K562 (cell line): ENCODE results near the gene ESPN. TPM values are rescaled to one million over a fixed set of nuclear protein-coding genes. Genes with fewer than 3 reads are reported as not detected.
A peak's percentile ranks its signal among the peaks of the same experiment; 100 is the strongest.

Experiments
- ATAC-seq: fragments of 200-7000 bp; cut with Tn5 transposase; 3 replicates; pipeline ENCODE4 v1.9.1; 2020; ENCODE audit warnings: moderate library complexity
- BruUV-seq: library from RNA; stranded (reverse); fragments of 400-500 nt; replicated peaks from 2 replicates; lab custom pipeline; 2021; lab: Mats Ljungman, UMichigan
- CTCF ChIA-PET: fragments of 300-600 bp; formaldehyde crosslinking; extraction: SDS; loops from one replicate; lab custom pipeline; 2021; ENCODE audit warnings: low intra/inter-chr PET ratio; lab: Yijun Ruan, JAX
- POLR2A ChIA-PET: fragments of 300-600, 350-650 bp; sonication (Branson Sonifier 250); formaldehyde crosslinking; extraction: SDS; loops from one replicate; lab custom pipeline; 2021; ENCODE audit warnings: antibody characterized with exemption, inconsistent platforms; lab: Yijun Ruan, JAX
- DNase-seq, 4 experiments: peaks; one replicate each; pipeline versions ENCODE4 v3.0.0 to v3.0.0-alpha.2; 2011 to 2018; ENCODE audit warnings: low spot score in 3 of 4, mixed read lengths in 3 of 4; ENCODE audit errors: extremely low read depth in 1 of 4
- FAIRE-seq: peaks from 2 replicates; lab custom pipeline; 2011; peaks lifted over from hg19 to GRCh38; lab: Jason Lieb, UNC
- H2AFZ ChIP-seq: 2 replicates; pipeline ENCODE4 v1.6.0; 2011; ENCODE audit warnings: low read depth, low read length, control low read depth, inconsistent platforms
- H3K27ac ChIP-seq: fragments of 200-600 bp; 3 replicates; pipeline ENCODE4 v1.8.0; 2011; ENCODE audit warnings: low read depth, mild to moderate bottlenecking, control low read depth, inconsistent platforms, low read length, moderate library complexity, mixed read lengths; ENCODE audit errors: extremely low read depth
- H3K27me3 ChIP-seq, 2 experiments: fragments of 300-600 bp in 1 of 2; 2 replicates in 1 of 2; 3 replicates in 1 of 2; pipeline versions ENCODE4 v1.6.0 to v1.8.0; 2011; ENCODE audit warnings: inconsistent platforms in 2 of 2, low read length in 2 of 2, mild to moderate bottlenecking in 1 of 2, mixed read lengths in 1 of 2, moderate library complexity in 1 of 2; ENCODE audit not compliant: control insufficient read depth in 2 of 2, insufficient read depth in 2 of 2
- H3K36me3 ChIP-seq: fragments of 300-600 bp; 3 replicates; pipeline ENCODE4 v1.8.0; 2011; ENCODE audit warnings: mild to moderate bottlenecking, low read length, inconsistent platforms; ENCODE audit not compliant: control insufficient read depth, insufficient read depth
- H3K4me1 ChIP-seq, 2 experiments: fragments of 200-600 bp in 1 of 2; replicated peaks in 1 of 2; 2 replicates in 1 of 2; 3 replicates in 1 of 2; pipeline versions ENCODE4 v1.5.1 to v1.8.0; 2011; ENCODE audit warnings: inconsistent platforms in 2 of 2, low read length in 2 of 2, mild to moderate bottlenecking in 1 of 2, mixed read lengths in 1 of 2, moderate library complexity in 1 of 2; ENCODE audit not compliant: control insufficient read depth in 2 of 2, insufficient read depth in 2 of 2
- H3K4me2 ChIP-seq: 2 replicates; pipeline ENCODE4 v1.6.1; 2011; ENCODE audit warnings: low read length, control low read depth, inconsistent platforms, mixed read lengths; ENCODE audit not compliant: insufficient read depth
- H3K4me3 ChIP-seq: fragments of 200-600 bp; sonication (generic), shearing (Covaris generic); 2 replicates; pipeline ENCODE4 v1.5.1; 2016; ENCODE audit warnings: control low read depth, inconsistent platforms
- H3K79me2 ChIP-seq: fragments of 200-600 bp; 3 replicates; pipeline ENCODE4 v1.8.0; 2011; ENCODE audit warnings: low read length, inconsistent platforms; ENCODE audit not compliant: control insufficient read depth, insufficient read depth
- H3K9ac ChIP-seq, 2 experiments: 2 replicates each; pipeline versions ENCODE4 v1.6.0 to v1.6.1; 2011; ENCODE audit warnings: low read depth in 2 of 2, low read length in 2 of 2, control low read depth in 1 of 2, inconsistent platforms in 1 of 2, mild to moderate bottlenecking in 1 of 2, mixed read lengths in 1 of 2; ENCODE audit not compliant: insufficient read depth in 1 of 2
- H3K9me1 ChIP-seq: one replicate; pipeline ENCODE4 v1.6.0; 2011; ENCODE audit warnings: inconsistent platforms, mild to moderate bottlenecking, low read length, moderate library complexity; ENCODE audit not compliant: control insufficient read depth, insufficient read depth
- H3K9me3 ChIP-seq: replicated peaks from 2 replicates; pipeline ENCODE4 v1.5.1; 2011; ENCODE audit warnings: low read depth, low read length, inconsistent platforms; ENCODE audit not compliant: control insufficient read depth, insufficient read depth
- H4K20me1 ChIP-seq: replicated peaks from 2 replicates; pipeline ENCODE4 v1.6.1; 2011; ENCODE audit warnings: low read length, inconsistent platforms, mixed read lengths; ENCODE audit not compliant: control insufficient read depth, insufficient read depth
- EP400 ChIP-seq: fragments of 450-650 bp; IDR thresholded peaks from 2 replicates; pipeline ENCODE4 v1.6.1; 2017; ENCODE audit warnings: antibody characterized with exemption, mild to moderate bottlenecking, moderate library complexity
- HMG20A ChIP-seq: fragments of 450-650 bp; formaldehyde crosslinking; conservative IDR thresholded peaks from 2 replicates; pipeline ENCODE4 v1.4.0; 2020; ENCODE audit warnings: mild to moderate bottlenecking, mixed read lengths
- HOXB6 ChIP-seq: fragments of 250-450 bp; sonication (Bioruptor Pico); IDR thresholded peaks from 2 replicates; pipeline ENCODE4 v1.5.1; 2022; ENCODE audit warnings: mild to moderate bottlenecking, borderline replicate concordance
- MIER1 ChIP-seq: fragments of 450-650 bp; IDR thresholded peaks from 2 replicates; pipeline ENCODE4 v1.6.1; 2016; ENCODE audit warnings: antibody characterized with exemption, mild to moderate bottlenecking, low read depth
- NONO ChIP-seq, 2 experiments: fragments of 200-400 bp in 1 of 2; fragments of 450-650 bp in 1 of 2; formaldehyde crosslinking in 1 of 2; IDR thresholded peaks; 2 replicates each; pipeline ENCODE4 v1.6.1; 2017; ENCODE audit warnings: low read depth in 2 of 2, mild to moderate bottlenecking in 2 of 2, moderate library complexity in 2 of 2, low read length in 1 of 2
- PCBP1 ChIP-seq: fragments of 200-400 bp; formaldehyde crosslinking; IDR thresholded peaks from 2 replicates; pipeline ENCODE4 v1.6.1; 2018; ENCODE audit warnings: mild to moderate bottlenecking, low read depth, low read length; ENCODE audit not compliant: poor library complexity, severe bottlenecking
- POLR2G ChIP-seq: fragments of 200-400 bp; formaldehyde crosslinking; IDR thresholded peaks from 2 replicates; pipeline ENCODE4 v1.6.1; 2017; ENCODE audit warnings: low read depth, mild to moderate bottlenecking, antibody characterized with exemption, low read length, moderate library complexity
- SAFB ChIP-seq: fragments of 200-400 bp; formaldehyde crosslinking; IDR thresholded peaks from 2 replicates; pipeline ENCODE4 v1.6.1; 2017; ENCODE audit warnings: low read depth, low read length, borderline replicate concordance
- SMAD2 ChIP-seq: fragments of 150-350 bp; IDR thresholded peaks from 2 replicates; pipeline ENCODE4 v1.6.1; 2014; ENCODE audit warnings: low read depth, mild to moderate bottlenecking, low read length
- TCF7L2 ChIP-seq: fragments of 150-350 bp; IDR thresholded peaks from 2 replicates; pipeline ENCODE4 v1.6.1; 2016; ENCODE audit warnings: low read depth, mild to moderate bottlenecking, low read length, moderate library complexity
- WGBS: fragments of 100-300 bp; shearing (Covaris generic); methylation state at CpG from one replicate; pipeline ENCODE4 v1.1.6; 2016; ENCODE audit warnings: low coverage, mixed read lengths; ENCODE audit not compliant: insufficient coverage; ENCODE audit errors: missing lambda C conversion rate; 5-methylcytosine and 5-hydroxymethylcytosine counted together
- in situ Hi-C: fragments of 300-500 bp; cut with MboI; formaldehyde crosslinking; loops from 4 replicates; pipeline ENCODE4 v1.15.0; 2018; ENCODE audit warnings: inconsistent platforms, mixed read lengths
- intact Hi-C: fragments of 100-400 bp; cut with micrococcal nuclease; formaldehyde crosslinking; loops from 2 replicates; pipeline ENCODE4 v1.14.2; 2022
- polyA plus RNA-seq, 8 experiments: library from polyadenylated mRNA; depleted of rRNA in 4 of 8; stranded (reverse) in 5 of 8; unstranded in 3 of 8; fragments of >200 nt; fragmentation: Nextera tagmentation in 2 of 8; fragmentation: Illumina TruSeq in 1 of 8; extraction: Ambion mirVana in 2 of 8; extraction: Trizol in 1 of 8; gene quantifications; 2 replicates each; pipeline versions ENCODE4 v1.2.1 to v1.2.3, GENCODE V29; 2011 to 2014; ENCODE audit warnings: inconsistent platforms in 1 of 8, missing spikeins in 1 of 8
- total RNA-seq, 7 experiments: library from RNA; depleted of rRNA in 6 of 7; stranded (reverse); fragments of >200 nt in 6 of 7; fragmentation: Illumina TruSeq in 2 of 7; extraction: Trizol in 2 of 7; gene quantifications; 2 replicates each; pipeline versions ENCODE4 v1.2.1 to v1.2.3, GENCODE V29; 2011 to 2021; ENCODE audit warnings: low replicate concordance in 1 of 7
- TF ChIP-seq, protein P1 (sequence below): sonication (generic); formaldehyde crosslinking; IDR thresholded peaks from 2 replicates; pipeline ENCODE4 v1.8.1; 2023; ENCODE audit warnings: missing genetic modification reagents, mild to moderate bottlenecking, borderline replicate concordance
- TF ChIP-seq, protein P2 (sequence below), 2 experiments: IDR thresholded peaks; 2 replicates each; pipeline ENCODE4 v1.6.1; 2012; ENCODE audit warnings: improper control_type of control experiment in 2 of 2, low read depth in 2 of 2, low read length in 2 of 2, borderline replicate concordance in 1 of 2

ESPN gene
- total and polyA plus RNA-seq, 9 of the 15 experiments (the other 6 are each of a cell fraction or from before 2014, with no cell fraction given) = 0.07 to 1.2 (median 0.45) TPM; not detected in 3

DNA sequence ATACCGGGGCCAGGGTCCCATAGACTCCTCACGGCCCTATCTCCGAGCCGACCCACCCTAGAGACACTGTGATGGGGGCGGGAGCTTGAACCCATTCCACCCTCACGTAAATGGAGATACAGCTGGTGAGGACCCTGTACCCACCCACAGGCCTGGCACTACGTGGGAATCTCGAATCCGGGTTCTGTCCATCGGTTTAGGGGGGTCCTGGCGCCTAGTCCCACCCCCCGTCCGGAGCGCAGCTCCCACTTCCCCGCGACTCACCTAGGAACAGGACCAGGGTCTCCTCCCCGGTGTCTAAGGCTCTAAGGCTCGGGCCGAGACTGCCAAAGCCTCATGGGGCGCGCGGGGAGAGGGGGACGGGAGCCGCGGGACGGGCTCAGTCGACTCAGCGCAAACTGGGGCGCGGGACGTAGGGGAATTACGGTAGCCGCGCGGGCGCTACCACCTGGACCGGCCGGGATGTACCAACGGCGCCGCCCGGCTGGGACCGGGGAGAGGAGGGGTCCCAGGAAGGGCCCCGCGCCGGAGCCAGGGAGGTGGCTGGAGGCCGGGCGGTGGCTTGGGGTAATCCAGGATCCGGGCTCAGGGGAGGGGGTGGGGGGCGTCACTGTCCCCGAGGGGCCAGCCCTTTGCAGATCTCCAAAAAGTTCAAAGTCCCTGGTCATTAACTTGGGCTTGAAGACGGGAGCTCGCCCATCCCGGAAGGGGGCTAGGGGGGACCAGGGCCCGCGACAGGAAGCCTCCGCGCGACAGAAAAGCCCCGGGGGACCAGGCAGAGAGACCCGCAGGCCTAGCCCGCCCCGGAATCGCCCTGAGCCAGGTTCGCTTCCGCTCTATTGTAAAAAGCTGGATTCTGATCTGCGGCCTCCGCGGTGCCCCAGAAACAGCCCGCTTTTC is 65.9 kb downstream of the ESPN start:
- H3K27me3 ChIP-seq = peaks cover 14 to 68% of the 10 kb centered on the region in 2 experiments; a peak in 4 of 5 replicates
- ChIA-PET CTCF (interaction anchor here (0.6 to 2.1 kb wide), 3 partner anchors 64 to 244 kb away, joined by 4 to 14 read pairs (median 4); partner anchors contain the start of gene NOL9), POLR2A (interaction anchor here (0.6 to 2.0 kb wide), 7 partner anchors 9 to 220 kb away, joined by 3 to 8 read pairs (median 4); no protein-coding TSS in a partner anchor)
- H3K36me3 ChIP-seq = no peaks in the 10 kb centered on the region
- H3K4me3 ChIP-seq = peak overlapping the region; percentile 40
- in situ Hi-C loops (loop anchor here (10.0 to 25.0 kb wide), 2 partner anchors 144 to 722 kb away; no protein-coding TSS in a partner anchor), intact Hi-C loops (no loop called here)
- H3K79me2 ChIP-seq = no peaks in the 10 kb centered on the region
- H3K4me1 ChIP-seq = peaks cover 4 to 40% of the 10 kb centered on the region in 2 experiments; a peak in 2 of 5 replicates
- no TSS peak for BruUV-seq
- H3K9me1 ChIP-seq = peaks cover 4% of the 10 kb centered on the region
- H3K9me3 ChIP-seq = no peaks in the 10 kb centered on the region
- ATAC-seq (peak; percentile 83), FAIRE-seq (no peak), DNase-seq (peak; percentile 74 to 82 (median 79))
- H4K20me1 ChIP-seq = peaks cover 31% of the 10 kb centered on the region
- no peak overlapping the region for H3K27ac ChIP-seq
- peak overlapping the region; percentile 79 for H3K4me2 ChIP-seq
- H3K9ac ChIP-seq = peak overlapping the region; percentile 8 to 66; a peak in 3 of 4 replicates
- WGBS = 8% methylated on average over 63 of the region's 70 CpGs
- H2AFZ ChIP-seq = peak overlapping the region; percentile 80
- no peak for TF ChIP-seq HOXB6
- TF ChIP-seq SMAD2 = no peak
- TF ChIP-seq MIER1 = peak; percentile 30; the same call in 1 of the 2 replicates
- TF ChIP-seq POLR2G = peak; percentile 35; the same call in 1 of the 2 replicates
- TF ChIP-seq, protein P1, sequence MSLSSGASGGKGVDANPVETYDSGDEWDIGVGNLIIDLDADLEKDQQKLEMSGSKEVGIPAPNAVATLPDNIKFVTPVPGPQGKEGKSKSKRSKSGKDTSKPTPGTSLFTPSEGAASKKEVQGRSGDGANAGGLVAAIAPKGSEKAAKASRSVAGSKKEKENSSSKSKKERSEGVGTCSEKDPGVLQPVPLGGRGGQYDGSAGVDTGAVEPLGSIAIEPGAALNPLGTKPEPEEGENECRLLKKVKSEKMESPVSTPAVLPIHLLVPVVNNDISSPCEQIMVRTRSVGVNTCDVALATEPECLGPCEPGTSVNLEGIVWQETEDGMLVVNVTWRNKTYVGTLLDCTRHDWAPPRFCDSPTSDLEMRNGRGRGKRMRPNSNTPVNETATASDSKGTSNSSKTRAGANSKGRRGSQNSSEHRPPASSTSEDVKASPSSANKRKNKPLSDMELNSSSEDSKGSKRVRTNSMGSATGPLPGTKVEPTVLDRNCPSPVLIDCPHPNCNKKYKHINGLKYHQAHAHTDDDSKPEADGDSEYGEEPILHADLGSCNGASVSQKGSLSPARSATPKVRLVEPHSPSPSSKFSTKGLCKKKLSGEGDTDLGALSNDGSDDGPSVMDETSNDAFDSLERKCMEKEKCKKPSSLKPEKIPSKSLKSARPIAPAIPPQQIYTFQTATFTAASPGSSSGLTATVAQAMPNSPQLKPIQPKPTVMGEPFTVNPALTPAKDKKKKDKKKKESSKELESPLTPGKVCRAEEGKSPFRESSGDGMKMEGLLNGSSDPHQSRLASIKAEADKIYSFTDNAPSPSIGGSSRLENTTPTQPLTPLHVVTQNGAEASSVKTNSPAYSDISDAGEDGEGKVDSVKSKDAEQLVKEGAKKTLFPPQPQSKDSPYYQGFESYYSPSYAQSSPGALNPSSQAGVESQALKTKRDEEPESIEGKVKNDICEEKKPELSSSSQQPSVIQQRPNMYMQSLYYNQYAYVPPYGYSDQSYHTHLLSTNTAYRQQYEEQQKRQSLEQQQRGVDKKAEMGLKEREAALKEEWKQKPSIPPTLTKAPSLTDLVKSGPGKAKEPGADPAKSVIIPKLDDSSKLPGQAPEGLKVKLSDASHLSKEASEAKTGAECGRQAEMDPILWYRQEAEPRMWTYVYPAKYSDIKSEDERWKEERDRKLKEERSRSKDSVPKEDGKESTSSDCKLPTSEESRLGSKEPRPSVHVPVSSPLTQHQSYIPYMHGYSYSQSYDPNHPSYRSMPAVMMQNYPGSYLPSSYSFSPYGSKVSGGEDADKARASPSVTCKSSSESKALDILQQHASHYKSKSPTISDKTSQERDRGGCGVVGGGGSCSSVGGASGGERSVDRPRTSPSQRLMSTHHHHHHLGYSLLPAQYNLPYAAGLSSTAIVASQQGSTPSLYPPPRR (CRISPR knock-in tag) = no peak
- 0 out of 2 replicates have a peak, but pooled peaks have one; percentile 8 for TF ChIP-seq SAFB
- peak in 1 of 2 experiments; percentile 97; a peak in 2 of 4 replicates for TF ChIP-seq NONO (IDR thresholded peaks at IDR 0.05; ENCODE audit: low read depth in 2 of 2, low read length in 1 of 2)
- TF ChIP-seq TCF7L2 = peak; percentile 82
- peak; percentile 31 for TF ChIP-seq PCBP1
- TF ChIP-seq, protein P2, sequence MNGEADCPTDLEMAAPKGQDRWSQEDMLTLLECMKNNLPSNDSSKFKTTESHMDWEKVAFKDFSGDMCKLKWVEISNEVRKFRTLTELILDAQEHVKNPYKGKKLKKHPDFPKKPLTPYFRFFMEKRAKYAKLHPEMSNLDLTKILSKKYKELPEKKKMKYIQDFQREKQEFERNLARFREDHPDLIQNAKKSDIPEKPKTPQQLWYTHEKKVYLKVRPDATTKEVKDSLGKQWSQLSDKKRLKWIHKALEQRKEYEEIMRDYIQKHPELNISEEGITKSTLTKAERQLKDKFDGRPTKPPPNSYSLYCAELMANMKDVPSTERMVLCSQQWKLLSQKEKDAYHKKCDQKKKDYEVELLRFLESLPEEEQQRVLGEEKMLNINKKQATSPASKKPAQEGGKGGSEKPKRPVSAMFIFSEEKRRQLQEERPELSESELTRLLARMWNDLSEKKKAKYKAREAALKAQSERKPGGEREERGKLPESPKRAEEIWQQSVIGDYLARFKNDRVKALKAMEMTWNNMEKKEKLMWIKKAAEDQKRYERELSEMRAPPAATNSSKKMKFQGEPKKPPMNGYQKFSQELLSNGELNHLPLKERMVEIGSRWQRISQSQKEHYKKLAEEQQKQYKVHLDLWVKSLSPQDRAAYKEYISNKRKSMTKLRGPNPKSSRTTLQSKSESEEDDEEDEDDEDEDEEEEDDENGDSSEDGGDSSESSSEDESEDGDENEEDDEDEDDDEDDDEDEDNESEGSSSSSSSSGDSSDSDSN (IDR thresholded peaks at IDR 0.05; ENCODE audit: borderline replicate concordance in 1 of 2, low read depth in 2 of 2, low read length in 2 of 2) = peak in 1 of 2 experiments; percentile 74; a peak in 1 of 4 replicates
- TF ChIP-seq HMG20A (CRISPR knock-in tag) = no peak
- TF ChIP-seq EP400 = no peak
